Neural progenitor cell (in vitro differentiated cells): ENCODE measurements around the gene NCKIPSD.

Experiments
- EZH2 ChIP-seq: fragments of 200-600 bp; sonication (generic); IDR thresholded peaks from 2 replicates; pipeline ENCODE4 v1.6.1; 2017; ENCODE audit warnings: antibody characterized with exemption, mild to moderate bottlenecking, moderate library complexity
- EZH2phosphoT487 ChIP-seq: fragments of 200-600 bp; sonication (generic); IDR thresholded peaks from 2 replicates; pipeline ENCODE4 v1.6.1; 2017; ENCODE audit warnings: antibody characterized with exemption

- TF ChIP-seq EZH2, result no peak
- no peak for TF ChIP-seq EZH2phosphoT487
These were observed 1.7 kb downstream of the NCKIPSD start for GRCh38 chr3:48684054-48684349.
